GM18867 (cell line): ENCODE results near the gene DSCAM.

ENCODE experiments used
- ATAC-seq: cut with Tn5 transposase; IDR thresholded peaks from one replicate; pipeline ENCODE4 v1.9.1; 2021; ENCODE audit warnings: mild to moderate bottlenecking, moderate library complexity; ENCODE audit not compliant: unreplicated experiment

Gene DSCAM

DNA sequence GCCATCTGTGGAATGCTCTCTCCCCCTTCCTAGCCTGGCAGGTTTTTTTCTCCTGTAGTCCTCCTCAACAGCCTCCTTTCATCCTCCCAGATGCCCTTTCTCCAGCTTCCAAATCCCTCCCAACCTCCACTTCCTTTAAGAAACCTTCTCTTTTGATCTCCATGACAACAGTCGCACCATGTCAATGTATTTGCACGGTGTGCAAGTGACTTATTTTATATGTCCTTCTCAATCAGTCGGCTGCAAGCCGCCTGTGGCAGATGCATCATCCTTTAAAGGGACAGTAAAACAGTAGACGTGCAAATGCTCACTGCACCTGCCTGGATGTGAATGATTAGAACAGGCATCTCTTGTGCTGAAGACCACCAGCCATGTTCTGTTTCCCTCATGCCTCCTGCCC is 694.5 kb downstream of the DSCAM start:
- ATAC-seq = no peak

DNA sequence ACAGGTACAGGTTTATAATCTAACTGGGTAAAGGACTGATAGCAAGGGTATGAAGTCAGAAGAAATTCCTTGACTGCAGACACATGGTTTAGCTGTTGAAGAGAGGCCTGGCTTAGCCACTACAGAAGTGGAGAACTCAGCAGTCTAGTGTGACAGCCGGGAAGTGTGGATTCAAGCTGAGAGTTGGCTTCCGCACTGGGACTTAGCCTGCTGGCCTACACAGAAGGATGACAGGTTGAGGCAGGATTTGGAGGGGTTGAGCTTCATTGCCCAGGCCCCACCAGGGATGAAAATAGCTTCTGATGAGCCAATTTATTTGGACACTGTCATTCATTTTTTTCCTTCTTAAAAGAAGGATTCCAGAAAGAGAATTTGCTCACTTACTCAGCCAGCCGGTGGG is 695.3 kb downstream of the DSCAM start:
- ATAC-seq = no peak

DNA sequence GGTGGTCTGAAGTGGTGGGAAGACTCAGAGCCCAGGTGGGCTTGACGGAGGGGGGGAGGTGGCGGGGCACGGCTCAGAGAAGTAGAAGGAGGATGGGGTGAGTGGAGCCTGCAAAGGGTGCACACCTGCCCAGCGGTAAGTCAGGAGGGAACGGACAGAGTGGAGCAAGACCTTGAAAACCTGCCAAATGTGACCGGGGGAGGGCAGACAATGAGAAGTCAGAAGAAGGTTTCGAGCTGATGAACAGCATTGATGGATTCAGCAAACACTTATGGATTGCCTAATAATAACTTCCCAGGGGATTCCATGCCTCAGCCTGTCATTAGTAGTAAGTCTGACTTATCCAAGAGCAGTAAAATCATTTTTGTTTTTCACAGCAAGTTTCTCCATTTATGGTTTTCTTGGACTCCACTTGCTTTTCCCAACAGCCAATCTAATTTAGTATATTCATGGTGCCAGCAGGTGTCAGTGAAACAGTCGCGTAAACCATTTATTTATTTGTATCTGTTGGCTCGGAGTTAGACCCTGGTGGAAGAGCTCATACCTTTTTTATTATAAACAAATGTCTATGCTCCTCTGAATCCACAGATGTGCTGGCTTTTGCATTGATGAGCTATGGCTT is 700.6 kb downstream of the DSCAM start:
- ATAC-seq = no peak

DNA sequence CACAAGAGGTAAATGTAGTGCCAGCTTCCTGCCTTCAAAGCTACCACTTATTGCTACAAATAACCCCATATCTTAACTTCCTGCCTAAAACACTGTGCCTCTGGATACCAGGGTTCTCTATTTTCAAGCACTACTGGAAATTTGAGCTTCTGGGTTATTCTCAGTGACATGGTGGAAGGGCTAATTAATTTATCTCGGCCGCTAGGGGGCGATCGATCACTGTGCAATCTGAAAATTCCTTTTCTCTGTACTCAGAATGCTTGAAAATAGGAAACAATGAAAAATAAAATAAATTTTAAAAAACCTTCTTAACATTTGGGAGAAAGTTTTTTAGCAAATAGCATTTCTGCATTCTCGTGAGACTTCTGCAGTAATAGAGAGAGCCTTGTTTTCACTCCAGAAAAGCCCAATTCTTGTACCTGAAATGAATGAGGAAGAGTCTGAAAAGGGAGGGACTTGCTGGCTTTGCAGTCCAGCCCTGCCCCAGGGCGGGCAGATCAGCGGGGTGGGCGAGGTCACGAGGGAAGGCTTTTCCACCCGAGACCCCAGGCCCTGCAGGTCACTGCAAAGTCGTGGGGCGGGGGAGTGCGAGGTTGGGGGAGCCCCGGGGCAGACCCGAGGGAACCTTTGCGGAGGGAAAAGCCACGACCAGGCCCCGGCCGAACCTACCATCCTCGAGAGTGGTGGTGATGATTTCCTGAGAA is 703.0 kb downstream of the DSCAM start:
- no peak for ATAC-seq

DNA sequence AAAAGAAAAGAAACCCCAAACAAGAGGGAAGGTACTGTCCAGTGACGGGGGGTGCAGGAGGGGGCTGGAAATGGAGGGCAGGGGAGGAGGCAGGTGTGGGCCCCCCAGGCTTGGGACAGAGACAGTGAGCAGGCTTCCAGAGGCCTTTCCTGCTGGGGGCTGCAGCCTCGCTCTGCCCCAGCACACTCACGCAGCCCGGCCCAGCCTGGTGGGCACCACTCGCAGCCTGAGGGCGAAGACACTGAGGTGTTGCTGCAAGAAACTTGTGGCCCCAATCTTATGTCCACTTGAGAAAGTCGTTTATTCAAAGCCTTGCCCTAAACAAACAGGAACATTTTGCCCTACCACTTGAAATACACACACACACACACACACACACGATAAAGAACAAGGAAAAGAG is 705.3 kb downstream of the DSCAM start:
- no peak for ATAC-seq

DNA sequence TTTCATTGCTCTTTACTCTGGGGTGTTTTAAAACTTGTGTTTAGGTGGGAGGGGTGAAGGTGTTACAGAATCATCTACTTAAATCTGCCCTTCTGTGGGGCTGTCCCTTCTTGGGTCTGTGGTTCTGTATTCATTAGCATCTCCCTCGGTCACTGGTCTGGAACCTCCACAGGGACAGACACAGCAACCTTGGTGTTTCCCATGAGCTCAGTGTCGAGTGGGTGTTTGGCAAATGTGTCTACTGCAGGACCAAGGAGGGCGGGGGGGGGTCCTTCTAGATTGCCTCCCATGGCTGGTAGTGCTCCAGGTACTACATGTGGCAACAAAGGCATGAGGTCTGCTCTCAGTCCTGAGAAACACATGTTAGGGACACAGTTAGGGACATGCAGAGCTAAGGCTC is 706.3 kb downstream of the DSCAM start:
- ATAC-seq = no peak

DNA sequence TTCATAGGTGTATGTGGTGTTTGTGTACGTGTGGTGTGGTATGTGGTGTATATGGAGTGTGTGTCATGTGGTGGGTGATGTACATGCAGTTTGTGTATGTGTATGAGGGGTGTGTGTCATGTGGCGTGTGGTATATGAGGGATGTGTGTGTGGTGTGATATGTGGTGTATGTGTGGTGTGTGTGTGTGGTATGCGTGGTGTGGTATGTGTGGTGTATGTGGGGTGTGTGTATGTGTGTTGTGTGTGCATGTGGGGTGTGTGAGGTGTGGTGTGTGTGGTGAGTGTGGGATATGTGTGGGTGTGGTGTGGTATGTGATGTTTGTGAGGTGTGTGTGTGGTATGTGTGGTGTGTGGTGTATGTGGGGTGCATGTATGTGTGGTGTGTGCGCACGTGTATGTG is 707.3 kb downstream of the DSCAM start:
- no peak for ATAC-seq

DNA sequence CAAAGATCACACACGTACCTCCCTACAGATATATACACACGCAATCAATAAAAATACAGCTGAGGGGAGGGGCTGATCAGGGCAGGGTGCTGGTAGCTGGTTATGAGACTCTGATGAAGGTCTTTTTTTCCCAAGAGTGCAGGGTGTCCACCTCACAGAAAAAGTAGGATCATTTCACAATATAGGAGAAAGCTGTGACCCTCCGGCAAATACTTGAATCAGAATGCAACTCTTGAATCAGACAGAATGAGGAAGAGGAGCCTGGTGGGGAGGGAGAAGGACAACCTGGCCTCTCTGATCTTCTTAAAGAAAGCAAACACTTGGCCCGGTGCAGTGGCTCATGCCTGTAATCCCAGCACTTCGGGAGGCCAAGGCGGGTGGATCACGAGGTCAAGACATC is 710.4 kb downstream of the DSCAM start:
- ATAC-seq = no peak

DNA sequence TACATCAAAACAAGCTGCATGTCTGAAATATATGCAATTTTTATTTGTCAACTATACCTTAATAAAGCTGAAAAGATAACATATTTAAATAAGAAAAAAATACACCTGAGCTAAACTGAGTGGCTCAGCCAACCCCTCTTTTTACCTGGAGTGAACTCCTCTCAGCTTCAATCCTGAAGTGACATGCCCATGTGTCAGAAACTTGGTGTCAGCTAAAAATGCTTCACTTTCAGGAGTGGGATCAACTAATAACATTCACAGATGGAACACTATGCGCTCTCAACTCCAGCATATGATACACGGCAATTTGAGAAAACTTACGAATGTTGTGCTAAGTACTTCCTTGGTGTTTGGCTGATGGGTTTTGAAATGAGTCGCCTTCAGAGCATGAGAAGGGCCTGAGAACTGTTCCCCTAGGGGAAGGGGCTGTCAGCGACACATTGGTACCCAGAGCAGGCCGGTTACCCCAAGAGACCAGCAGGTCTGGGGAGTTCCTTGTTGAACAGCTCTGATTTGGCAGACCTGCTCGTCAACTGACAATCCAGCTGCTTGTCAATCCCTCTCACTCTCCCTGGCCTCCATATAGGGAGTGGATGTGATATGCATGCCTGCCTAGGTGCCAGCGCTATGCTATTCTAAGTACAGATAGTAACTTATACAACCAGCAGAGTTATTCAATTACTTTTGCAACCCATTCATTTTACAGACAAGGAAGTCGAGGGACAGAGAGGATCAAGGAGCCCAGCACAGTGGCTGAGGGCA is 712.0 kb downstream of the DSCAM start:
- ATAC-seq = no peak

DNA sequence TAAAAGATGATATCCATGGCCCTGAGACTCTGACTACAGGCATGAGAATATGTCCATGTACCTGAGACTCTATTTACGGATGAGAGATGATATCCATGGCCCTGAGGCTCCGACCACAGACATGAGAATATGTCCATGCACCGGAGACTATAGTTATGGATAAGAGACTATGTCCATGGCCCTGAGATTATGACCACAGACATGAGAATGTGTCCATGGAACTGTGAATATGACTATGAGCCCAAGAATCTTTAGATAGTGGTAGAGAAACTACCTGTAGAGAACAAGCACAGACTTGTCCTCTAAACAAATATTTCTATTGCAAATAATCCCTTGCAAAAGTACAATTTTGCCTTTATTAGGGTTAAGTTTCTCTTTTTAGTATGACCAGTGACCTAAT is 716.5 kb downstream of the DSCAM start:
- no peak for ATAC-seq

DNA sequence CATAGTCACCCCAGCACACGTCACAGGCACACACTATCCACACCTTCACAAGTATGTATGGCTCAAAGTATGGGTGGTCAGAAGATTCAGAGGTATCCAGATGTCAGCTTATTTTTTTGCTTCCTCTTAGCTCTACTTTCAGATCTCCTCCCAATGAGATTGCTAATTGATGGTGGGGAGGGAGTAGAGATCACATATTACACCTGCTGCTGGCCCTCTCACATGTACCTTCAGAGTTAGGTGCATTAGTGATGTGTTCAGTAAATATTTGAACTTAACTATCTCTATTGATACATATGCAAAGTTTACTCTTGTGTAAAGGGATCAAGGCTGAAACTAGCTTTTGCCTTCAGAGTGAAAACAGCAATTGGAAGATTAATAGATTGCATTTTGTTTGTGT is 717.1 kb downstream of the DSCAM start:
- ATAC-seq = no peak

DNA sequence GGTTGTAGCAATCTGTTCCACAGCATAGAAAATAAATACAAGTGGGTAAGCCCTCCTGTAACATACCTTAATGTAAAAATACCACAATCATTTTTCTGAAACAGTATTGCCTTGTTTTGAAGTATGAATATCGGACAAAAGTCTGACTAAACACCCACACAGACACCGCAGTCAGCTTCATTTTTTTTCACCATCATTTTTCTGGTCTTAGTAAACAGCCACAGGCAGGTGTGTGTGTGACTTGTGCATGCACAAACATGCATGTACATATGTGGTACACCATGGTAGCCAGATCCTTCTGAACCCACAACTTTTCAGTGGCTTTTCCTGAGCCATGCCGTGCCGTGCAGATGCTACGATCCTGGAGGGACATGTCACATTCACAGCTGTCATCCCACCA is 718.1 kb downstream of the DSCAM start:
- ATAC-seq = no peak

DNA sequence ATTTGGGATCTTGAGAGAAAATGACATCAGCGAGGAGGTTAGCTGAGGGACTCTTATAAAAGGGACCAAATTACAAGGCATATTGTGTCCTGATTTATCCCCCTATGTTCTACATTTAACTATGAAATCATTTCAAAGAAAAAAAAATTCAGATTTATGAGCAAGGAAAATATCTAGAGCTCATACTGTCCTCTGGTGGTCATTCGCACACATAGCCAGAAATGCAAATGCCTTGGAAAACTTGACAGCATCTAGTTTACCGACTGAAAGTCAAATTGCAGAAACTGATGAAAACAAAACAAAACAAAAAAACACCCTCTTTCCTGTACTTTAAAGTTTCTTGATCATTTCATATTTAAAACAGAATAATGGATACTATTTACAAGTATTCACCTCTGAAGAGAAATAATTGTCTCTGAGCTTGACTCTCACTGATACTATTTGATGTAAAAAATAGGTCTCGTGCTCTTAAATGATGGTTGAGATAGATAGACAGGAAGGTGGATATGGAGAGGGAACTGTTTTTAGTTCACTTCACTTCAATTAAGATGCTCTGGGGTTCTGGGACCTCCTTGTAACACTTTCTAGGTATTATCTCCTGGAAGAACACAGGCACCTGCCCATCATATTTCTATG is 725.9 kb downstream of the DSCAM start:
- no peak for ATAC-seq

DNA sequence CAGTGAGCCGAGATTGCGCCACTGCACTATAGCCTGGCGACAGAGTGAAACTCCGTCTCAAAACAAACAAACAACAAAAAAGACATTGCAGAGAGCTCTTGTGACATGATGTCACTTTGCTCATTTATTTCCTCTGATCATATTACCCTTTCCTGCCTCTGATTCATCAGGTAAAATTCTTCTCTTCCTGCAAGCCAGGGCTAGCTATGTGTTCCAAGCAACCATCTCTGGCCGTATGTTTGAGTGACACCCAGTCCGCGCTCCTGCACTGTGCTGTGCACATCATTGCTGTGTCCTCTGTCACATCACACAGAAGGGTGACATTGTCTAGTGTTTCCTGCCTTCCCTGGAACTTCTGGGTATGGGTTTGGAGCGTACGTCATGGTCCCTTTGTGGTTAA is 728.4 kb downstream of the DSCAM start:
- ATAC-seq = no peak

DNA sequence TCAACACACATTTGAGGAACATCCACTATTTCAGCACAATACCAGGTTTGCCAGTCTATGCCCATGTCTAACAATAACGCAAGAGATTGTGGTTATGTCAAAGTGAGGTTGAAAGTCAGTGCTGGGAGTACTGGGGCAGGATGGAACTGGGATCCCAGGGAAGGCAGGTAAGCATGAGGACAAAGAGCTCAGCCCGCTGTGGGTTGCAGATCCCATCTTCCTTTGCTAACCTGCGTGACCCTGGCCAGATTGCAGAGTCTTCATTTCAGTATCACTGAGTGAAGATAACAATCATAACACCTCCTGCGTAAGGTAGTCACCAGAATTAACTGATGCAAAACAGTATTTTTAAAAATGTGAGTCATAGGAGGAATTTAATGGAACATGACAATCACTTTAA is 729.7 kb downstream of the DSCAM start:
- no peak for ATAC-seq

DNA sequence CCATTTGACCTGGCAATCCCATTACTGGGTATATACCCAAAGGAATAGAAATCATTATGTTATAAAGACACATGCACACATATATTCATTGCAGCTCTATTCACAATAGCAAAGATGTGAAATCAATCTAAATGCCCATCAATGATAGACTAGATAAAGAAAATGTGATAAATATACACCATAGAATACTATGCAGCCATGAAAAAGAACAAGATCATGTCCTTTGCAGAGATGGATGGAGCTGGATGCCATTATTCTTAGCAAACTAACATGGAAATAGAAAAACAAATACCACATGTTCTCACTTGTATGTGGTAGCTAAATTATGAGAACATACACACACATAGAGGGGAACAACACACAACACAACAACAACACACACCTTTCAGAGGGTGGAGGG is 731.2 kb downstream of the DSCAM start:
- ATAC-seq = no peak

DNA sequence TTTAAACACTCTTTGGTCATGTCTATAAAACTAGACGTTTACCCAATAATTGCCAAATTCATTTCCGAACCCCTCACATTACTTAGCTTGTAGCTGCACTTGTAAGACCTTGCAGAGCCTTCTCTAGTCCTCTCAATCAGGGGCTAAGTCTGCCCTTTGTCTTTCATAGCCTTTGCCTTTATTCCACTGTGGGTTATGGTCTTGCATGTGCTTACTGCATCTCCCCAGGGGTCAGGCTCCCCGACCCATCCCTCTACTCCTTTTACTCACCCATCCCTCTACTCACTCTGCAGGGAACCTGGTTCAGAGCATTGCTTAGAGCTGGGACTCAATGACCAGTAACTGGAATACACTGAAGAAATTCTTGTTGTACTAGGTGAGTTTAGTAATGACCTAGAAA is 744.3 kb downstream of the DSCAM start:
- ATAC-seq = no peak

DNA sequence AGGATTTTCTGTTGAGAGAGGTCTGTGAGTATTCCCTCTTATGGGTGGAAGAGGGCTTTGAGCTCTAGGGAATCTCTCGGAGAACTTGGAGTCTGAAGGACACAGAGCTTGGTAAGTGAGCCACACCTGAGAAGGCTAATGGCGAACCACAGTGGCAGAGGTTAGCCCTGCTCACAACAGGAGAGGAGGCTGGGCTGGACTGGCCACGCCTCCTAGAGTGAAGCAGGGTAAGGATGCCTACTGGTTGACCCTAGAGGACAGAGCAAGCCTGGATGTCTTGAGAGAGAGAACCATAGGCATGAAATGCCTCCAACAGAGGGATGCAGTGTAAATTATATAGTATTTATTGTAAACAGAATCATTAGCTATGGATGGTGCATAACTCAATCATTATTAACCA is 747.1 kb downstream of the DSCAM start:
- ATAC-seq = no peak

DNA sequence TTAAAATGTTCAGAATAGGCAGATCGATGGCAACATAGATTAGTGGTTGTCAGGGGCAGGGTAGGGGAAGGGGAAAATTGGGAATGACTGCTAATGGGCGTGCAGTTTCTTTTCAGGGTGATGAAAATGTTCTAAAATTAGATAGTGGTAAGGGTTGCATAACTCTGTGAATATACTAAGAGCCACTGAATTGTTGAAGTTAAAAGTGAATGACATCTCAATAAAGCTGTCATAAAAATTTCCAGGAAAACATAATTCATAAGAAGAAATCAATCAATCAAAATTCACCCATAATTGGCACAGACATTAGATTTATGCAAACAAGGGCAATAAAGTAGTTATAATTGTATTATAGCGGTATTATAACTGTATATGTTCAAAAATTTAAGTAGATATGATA is 751.5 kb downstream of the DSCAM start:
- no peak for ATAC-seq

DNA sequence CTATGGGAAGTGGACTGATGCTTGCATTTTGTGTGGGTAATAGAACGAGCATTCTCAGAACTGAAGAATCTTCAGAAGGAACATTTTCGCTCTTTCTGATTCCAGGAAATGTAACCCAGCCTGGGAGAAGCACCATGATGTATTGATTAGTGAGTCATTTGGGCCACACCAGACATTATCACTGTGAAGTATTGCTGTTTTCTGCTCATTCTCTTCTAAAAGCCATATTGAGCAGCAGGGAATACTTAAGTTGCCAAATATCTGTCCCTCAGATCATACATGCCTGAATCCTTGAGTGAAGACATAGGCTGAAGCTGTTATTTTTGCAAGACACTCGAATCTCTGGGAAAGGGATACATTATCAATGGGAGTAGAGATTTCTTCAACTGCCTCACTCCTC is 766.6 kb downstream of the DSCAM start:
- no peak for ATAC-seq

DNA sequence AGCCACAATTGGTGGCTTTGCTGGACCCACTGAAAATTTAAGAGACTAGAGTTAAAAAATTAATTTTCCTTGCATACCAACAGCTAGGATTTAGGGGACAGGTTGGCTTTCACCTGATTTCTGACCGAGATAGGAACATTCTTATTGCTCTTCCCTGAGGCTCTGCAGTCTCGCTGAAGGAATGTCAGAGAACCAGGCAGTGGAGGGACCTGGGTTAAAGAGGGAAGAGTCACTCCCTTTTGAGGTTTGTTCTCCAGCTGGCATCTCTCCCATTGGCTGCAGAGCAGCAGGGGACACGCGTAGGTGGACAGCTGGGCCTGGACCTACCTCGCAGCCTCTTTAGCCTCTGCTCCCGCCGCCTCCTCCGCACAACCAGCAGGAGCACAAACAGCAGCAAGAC is 772.2 kb downstream of the DSCAM start:
- no peak for ATAC-seq

DNA sequence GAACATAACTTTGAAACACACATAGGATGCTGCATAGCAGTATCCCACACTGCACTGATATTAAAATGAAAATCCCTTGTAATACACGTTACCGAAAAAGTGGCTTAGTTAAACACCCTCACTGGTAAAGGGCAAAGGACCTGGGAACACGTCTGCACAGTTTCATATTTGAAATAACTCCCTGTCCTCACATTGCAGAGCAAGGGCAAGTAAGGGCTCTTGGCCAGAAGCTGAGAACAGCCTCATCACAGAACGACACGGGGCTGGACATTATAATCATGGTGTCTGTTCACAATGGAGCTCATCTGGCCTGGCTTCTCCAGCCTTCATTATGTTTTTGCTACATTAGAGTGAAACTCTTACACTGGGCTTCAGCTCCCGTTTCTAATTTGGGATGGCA is 772.8 kb downstream of the DSCAM start:
- no peak for ATAC-seq
